ENCODE measurements around the gene ANKRD30BL. TPM values are rescaled to one million over a fixed set of nuclear protein-coding genes. Genes with fewer than 3 reads are reported as not detected.
A peak's percentile ranks its signal among the peaks of the same experiment; 100 is the strongest.
"Not testable (repeated sequence)": the region's sequence is repeated elsewhere in the genome, so short reads cannot be mapped to it uniquely, and the experiment has no call there.

The ANKRD30BL gene, protein sequence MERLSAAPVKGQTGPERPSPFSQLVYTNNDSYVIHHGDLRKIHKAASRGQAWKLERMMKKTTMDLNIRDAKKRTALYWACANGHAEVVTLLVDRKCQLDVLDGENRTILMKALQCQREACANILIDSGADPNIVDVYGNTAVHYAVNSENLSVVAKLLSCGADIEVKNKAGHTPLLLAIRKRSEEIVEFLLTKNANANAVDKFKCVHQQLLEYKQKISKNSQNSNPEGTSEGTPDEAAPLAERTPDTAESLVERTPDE
- not detected for polyA plus RNA-seq (2013, experiment 1 of 2; ENCODE audit: insufficient read length)
- not detected for polyA plus RNA-seq (2013, experiment 2 of 2; ENCODE audit: insufficient read length)

DNA sequence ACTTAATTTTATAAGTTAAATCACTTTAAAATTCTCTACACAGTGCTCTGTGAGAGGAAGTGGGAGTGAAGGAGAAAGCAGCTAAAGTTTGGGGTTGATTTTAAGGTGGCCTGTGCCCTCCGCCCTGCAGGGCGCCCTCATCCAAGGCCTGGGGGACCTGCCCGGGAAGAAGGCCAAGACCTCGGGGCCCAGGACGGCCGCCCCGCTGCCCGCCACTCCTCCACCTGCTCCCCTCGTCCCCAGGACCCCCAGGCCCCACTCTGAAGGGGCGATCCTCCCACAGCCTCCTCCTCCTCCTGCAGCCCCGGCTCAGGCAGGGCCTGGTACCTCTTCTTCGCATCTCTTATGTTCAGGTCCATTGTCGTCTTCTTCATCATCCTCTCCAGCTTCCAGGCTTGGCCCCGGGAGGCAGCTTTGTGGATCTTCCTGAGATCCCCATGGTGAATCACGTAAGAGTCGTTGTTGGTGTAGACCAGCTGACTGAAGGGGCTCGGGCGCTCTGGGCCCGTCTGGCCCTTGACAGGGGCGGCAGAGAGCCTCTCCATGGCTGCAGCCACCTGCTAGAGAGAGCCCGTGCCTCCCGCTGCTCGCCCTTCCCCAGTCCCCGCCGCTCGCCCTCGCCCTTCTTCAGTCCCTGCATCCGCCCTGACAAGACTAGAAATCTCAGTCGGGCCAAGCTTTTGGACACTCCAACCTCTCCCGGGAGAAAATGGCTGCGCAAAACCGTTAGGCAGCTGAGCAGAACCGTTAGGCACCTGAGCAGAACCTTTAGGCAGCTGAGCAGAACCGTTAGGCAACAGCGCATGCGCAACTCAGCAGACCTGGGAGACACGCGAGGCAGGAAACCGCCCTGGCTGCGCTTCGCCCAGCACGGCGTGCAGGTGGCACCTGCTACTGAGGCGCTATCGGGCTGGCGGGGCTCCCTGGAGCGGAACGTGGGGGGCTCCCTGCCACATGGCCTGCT, at the start of gene ANKRD30BL:
ANKRD30BL (minus strand) TSS at position 792 of the 964 bp plus-strand sequence; CDS start at position 545, 247 bp downstream.
- not testable (repeated sequence) for DNase-seq

DNA sequence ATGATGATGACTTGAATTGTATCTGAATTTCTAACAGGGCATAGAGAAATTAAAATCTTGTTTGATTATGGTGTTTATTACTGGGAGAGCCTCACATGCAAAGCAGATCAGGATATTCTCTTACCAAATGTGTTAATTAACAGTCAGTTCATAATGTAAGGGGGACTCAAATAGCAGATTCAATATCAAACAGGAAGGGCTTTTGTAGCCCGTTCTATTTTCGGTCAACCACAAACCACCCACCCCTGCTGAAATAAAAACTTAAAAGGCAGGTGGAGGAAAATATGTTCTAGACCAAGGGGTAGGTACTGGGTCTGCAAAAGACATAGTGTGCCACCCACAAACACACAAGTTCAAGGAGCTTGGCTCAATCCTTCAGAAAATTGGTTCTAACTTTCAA, 41.1 kb upstream of the ANKRD30BL start:
- DNase-seq, result not testable (repeated sequence)

DNA sequence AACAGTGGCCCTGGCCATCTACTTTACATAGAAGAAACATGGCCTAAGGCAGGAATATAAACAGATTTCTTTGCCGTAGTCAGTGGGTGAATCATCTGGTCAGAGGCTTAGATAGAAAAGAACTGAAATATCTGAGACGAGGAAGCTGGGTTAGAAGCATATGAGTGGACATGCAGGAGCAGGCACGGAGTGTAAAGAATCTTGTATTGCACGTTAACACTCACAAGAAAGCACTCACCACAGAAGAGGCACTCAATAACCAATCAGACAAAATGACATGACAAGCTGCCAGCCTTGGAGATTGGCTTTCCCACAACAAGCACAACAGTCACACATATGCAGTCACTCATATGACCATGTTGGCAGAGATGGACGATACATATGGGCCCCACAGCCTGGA, 31.1 kb upstream of the ANKRD30BL start:
- DNase-seq, result not testable (repeated sequence)

DNA sequence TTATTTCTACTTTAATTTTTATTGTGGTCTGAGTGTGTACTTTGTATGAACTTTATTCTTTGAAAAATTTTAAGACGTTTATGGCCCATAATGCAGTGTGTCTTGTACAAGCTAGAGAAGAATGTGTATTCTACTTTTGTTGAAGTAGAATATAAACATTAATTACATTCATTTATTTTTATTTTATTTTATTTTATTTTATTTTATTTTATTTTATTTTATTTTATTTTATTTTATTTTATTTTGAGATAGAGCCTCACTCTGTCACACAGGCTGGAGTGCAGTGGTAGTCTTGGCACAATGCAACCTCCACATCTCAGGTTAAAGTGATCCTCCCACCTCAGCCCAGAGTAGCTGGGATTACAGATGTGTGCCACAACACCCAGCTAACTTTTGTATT, 5.3 kb upstream of the ANKRD30BL start:
- DNase-seq, result not testable (repeated sequence)

DNA sequence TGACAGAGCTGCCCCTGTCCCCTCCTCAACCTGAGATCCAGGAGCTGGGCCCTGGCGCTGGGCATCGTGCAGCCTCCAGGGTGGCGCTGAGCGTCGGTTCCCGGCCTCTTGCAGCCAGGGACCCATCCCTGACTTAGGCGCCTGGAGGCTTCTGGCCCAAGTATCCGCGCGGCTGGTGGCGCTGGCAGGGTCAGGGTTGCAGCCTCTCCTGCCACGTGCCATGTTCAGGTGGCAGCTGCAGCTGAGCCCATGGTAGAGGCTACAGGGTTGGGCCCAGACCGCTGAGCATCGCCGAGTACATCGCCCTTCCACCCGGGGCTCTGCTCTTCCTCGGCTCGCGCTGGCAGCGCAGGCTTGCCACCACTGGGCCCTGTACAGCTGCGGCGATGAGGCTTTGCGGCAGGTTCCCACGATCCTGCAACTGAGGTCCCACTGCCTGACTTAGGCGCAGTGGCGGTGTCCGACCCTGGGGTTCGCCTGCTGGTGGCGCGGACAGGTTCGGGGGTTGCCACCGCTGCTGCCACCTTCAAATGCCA, 441 bp upstream of the ANKRD30BL start:
- DNase-seq, result not testable (repeated sequence)

DNA sequence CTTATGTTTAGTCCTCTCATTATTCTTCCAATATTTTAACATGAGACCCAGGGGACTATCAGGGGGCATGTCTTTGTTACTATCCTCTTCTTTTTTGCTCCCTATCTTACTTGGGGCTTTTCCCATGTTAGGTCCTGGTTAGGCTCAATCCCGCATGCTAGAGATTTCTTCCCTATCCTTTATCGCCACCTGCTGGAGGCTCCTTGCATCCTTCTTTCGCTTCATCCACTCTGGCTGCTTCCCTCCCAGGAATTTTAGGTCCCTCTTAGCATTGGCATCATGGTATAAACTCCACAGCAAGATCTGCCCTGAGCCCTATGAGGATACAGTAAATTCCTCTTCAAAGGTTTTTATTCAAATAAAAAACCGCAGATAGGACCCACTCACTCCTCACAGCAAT, 15.0 kb downstream of the ANKRD30BL start:
- DNase-seq, result peak; percentile 38

Measured in fibroblast of skin of back (primary cell).